Hair follicular keratinocyte (primary cell): ENCODE data around the gene OR4F3. TPM values are rescaled to one million over a fixed set of nuclear protein-coding genes. Genes with fewer than 3 reads are reported as not detected.

Experiments
- total RNA-seq: library from RNA; depleted of rRNA; stranded (reverse); fragments of >200 nt; gene quantifications from 2 replicates; pipeline ENCODE4 v1.2.3, GENCODE V29; 2015

OR4F3 gene
- total RNA-seq, result not detected in 2 replicates

GRCh38 chr5:181366968-181367367, at the start of gene OR4F3:
TSS of gene OR4F3 (plus strand) at chr5:181367268.

Other genes starting within 250 kb of the OR4F3 start
- gene OR2V1, start 236.1 kb upstream of the OR4F3 start, total RNA-seq, result not detected in 2 replicates
- gene OR2V2, start 219.7 kb upstream of the OR4F3 start, total RNA-seq, result not detected in 2 replicates
- 56.8 and 64.7 TPM in 2 replicates for gene TRIM7, start 162.1 kb upstream of the OR4F3 start, total RNA-seq
- 14.0 and 14.2 TPM in 2 replicates for gene TRIM41, start 144.0 kb upstream of the OR4F3 start, total RNA-seq
- 2,722 and 3,590 TPM in 2 replicates for gene RACK1, start 123.4 kb upstream of the OR4F3 start, total RNA-seq
- 1.0 and 2.3 TPM in 2 replicates for gene TRIM52, start 106.1 kb upstream of the OR4F3 start, total RNA-seq